Adrenal gland (tissue), 12 donors: ENCODE measurements around the gene PDK2. TPM values are rescaled to one million over a fixed set of nuclear protein-coding genes. Genes with fewer than 3 reads are reported as not detected.

ENCODE experiments used
- DNase-seq, 7 donors: peaks; one replicate each; pipeline ENCODE4 v3.0.0-alpha.2; 2019 to 2020
- H3K27ac ChIP-seq, 5 donors: fragments of 200-600 bp; sonication (generic) in 4 of 5; 1 replicate in 3 of 5; 2 replicates in 2 of 5; pipeline versions ENCODE4 v1.5.1 to v1.8.0; 2016 to 2020; ENCODE audit warnings: mild to moderate bottlenecking in 1 of 5
- H3K27me3 ChIP-seq: fragments of 200-600 bp; 2 replicates; pipeline ENCODE4 v1.8.0; 2021
- H3K36me3 ChIP-seq, 2 donors: fragments of 200-600 bp; replicated peaks in 1 of 2; 1 replicate in 1 of 2; 2 replicates in 1 of 2; pipeline versions ENCODE4 v1.5.1 to v1.8.0; 2018 to 2022
- H3K4me1 ChIP-seq, 2 donors: fragments of 200-600 bp; replicated peaks in 1 of 2; 1 replicate in 1 of 2; 2 replicates in 1 of 2; pipeline versions ENCODE4 v1.5.1 to v1.8.0; 2018 to 2021
- H3K4me3 ChIP-seq, 4 donors: fragments of 200-600 bp; sonication (generic) in 3 of 4; one replicate each; pipeline ENCODE4 v1.5.1; 2016 to 2018
- H3K9me3 ChIP-seq, 3 donors: fragments of 200-600 bp; sonication (generic) in 1 of 3; replicated peaks in 1 of 3; 1 replicate in 2 of 3; 2 replicates in 1 of 3; pipeline versions ENCODE4 v1.5.1 to v1.8.0; 2016 to 2021
- POLR2A ChIP-seq, 2 donors: fragments of 450-650 bp; IDR thresholded peaks; one replicate each; pipeline ENCODE4 v1.6.1; 2017; ENCODE audit warnings: antibody characterized with exemption in 2 of 2, mild to moderate bottlenecking in 2 of 2, moderate library complexity in 1 of 2
- WGBS, 4 donors: extraction: QIAGEN DNeasy Blood & Tissue Kit in 2 of 4; methylation state at CpG; one replicate each; pipeline versions ENCODE4 v1.1.5 to v1.1.7; 2013 to 2017; 5-methylcytosine and 5-hydroxymethylcytosine counted together
- intact Hi-C, 2 donors: fragments of 100-400 bp; cut with DNase I; formaldehyde crosslinking; loops; one replicate each; pipeline versions ENCODE4 v1.14.1 to v1.15.0; 2022 to 2023
- polyA plus RNA-seq, 3 donors: library from polyadenylated mRNA; stranded (reverse); fragments of 200-250 nt in 2 of 3; fragments of 350-450 nt in 1 of 3; fragmentation: Illumina TruSeq in 1 of 3; extraction: RNeasy Lipid Tissue Mini Kit (QIAGEN cat#74804) in 1 of 3; gene quantifications; one replicate each; pipeline ENCODE4 v1.2.3, GENCODE V29; 2013 to 2014
- total RNA-seq, 9 donors: library from RNA; depleted of rRNA in 4 of 9; stranded (reverse); fragments of >200 nt in 4 of 9; fragments of 120-200 nt in 1 of 9; fragmentation: NEBNext Ultra II Directional in 1 of 9; extraction: Animal tissue kit (Norgen Biotek cat#: 25700) in 1 of 9; gene quantifications; one replicate each; pipeline versions ENCODE4 v1.1.0 to v1.2.4, GENCODE V29; 2013 to 2023
- TF ChIP-seq, protein P1 (sequence below), 6 experiments: fragments of 450-650 bp in 4 of 6; fragments of 200-600 bp in 2 of 6; sonication (generic) in 1 of 6; IDR thresholded peaks; 1 replicate in 5 of 6; 2 replicates in 1 of 6; pipeline versions ENCODE4 v1.5.1 to v1.8.0; 2016 to 2021; ENCODE audit warnings: antibody characterized with exemption in 6 of 6, mild to moderate bottlenecking in 2 of 6, moderate library complexity in 1 of 6
- donor health status: healthy with polysubstance abuse.
- donor health status: Bipolar disorder and iron deficiency.
- donor health status: DM: yes; HTN: yes; CAD: no.
- donor health status: DM: no; HTN: no; CAD: no.
- donor health status: DM: no; HTN: no; CAD: no.
- donor health status: DM: yes; HTN: yes; CAD: no.

PDK2 gene
- total and polyA plus RNA-seq, 12 donors: 28.4 to 225 (median 124) TPM

GRCh38 chr17:50094243-50094752 lies 853 bp upstream of the PDK2 start:
- Histone ChIP-seq H3K4me1 (peaks cover 9 to 10% of the 10 kb centered on the region in 2 donors), H3K4me3 (peak overlapping the region in 3 of 4 donors; percentile 26 to 91 (median 87)), H3K9me3 (no peaks in the 10 kb centered on the region), H3K27ac (peak overlapping the region; percentile 27 to 84 (median 77)), H3K27me3 (no peaks in the 10 kb centered on the region), H3K36me3 (peaks cover 0 to 26% of the 10 kb centered on the region in 2 donors)
- peak; percentile 86 to 98 (median 94) for DNase-seq
- intact Hi-C loops: no loop called here
- 0 to 1% (median 0%) methylated on average over 19 to 21 of the region's 21 CpGs for WGBS, 4 donors
- TF ChIP-seq POLR2A (IDR thresholded peaks at IDR 0.05): peak in 1 of 2 donors; percentile 39
- TF ChIP-seq, protein P1, sequence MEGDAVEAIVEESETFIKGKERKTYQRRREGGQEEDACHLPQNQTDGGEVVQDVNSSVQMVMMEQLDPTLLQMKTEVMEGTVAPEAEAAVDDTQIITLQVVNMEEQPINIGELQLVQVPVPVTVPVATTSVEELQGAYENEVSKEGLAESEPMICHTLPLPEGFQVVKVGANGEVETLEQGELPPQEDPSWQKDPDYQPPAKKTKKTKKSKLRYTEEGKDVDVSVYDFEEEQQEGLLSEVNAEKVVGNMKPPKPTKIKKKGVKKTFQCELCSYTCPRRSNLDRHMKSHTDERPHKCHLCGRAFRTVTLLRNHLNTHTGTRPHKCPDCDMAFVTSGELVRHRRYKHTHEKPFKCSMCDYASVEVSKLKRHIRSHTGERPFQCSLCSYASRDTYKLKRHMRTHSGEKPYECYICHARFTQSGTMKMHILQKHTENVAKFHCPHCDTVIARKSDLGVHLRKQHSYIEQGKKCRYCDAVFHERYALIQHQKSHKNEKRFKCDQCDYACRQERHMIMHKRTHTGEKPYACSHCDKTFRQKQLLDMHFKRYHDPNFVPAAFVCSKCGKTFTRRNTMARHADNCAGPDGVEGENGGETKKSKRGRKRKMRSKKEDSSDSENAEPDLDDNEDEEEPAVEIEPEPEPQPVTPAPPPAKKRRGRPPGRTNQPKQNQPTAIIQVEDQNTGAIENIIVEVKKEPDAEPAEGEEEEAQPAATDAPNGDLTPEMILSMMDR (IDR thresholded peaks at IDR 0.05): peak; percentile 81 to 96 (median 93)

DNA sequence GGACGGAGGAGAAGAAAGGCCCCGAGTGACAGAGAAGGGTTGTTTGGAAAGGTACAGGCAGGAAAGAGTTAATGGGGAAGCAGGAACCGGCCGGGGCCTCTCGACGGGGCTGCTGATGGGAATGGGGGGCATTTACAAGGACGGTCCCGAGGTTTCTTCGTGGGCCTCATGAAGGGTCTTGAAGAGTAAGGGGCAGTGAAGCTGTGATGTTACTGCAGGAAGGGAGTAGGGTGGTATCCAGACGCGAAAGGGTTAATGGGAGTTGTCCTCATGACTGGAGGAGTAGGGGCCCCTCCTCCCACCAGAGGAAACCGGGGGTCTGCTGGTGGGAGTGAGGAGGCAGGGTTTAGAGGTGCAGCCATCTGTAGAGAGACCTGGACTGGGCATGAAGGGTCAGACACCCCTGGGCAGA lies 481 bp downstream of the PDK2 start:
- 1 to 2% (median 1%) methylated on average over 12 of the region's 12 CpGs for WGBS, 4 donors
- Histone ChIP-seq H3K9me3 (no peaks in the 10 kb centered on the region), H3K27ac (peak overlapping the region in 4 of 5 donors; percentile 80 to 84 (median 82)), H3K4me3 (peak overlapping the region; percentile 87 to 97 (median 91)), H3K36me3 (peaks cover 0 to 23% of the 10 kb centered on the region in 2 donors), H3K4me1 (peaks cover 16 to 17% of the 10 kb centered on the region in 2 donors), H3K27me3 (no peaks in the 10 kb centered on the region)
- intact Hi-C loops: loop anchor here in 1 of 2 donors (5.0 kb wide), 1 partner anchor 52 kb away; no protein-coding TSS in a partner anchor
- TF ChIP-seq, protein P1 (IDR thresholded peaks at IDR 0.05): no peak
- no peak for TF ChIP-seq POLR2A (IDR thresholded peaks at IDR 0.05)
- no peak for DNase-seq

- WGBS, 4 donors: 5 to 14% (median 13%) methylated on average over 2 to 6 of the region's 6 CpGs
- Histone ChIP-seq H3K4me1 (peaks cover 21 to 22% of the 10 kb centered on the region in 2 donors), H3K27me3 (no peaks in the 10 kb centered on the region), H3K27ac (peak overlapping the region in 4 of 5 donors; percentile 80 to 84 (median 82)), H3K36me3 (peaks cover 0 to 23% of the 10 kb centered on the region in 2 donors), H3K4me3 (peak overlapping the region in 3 of 4 donors; percentile 87 to 97 (median 91)), H3K9me3 (no peaks in the 10 kb centered on the region)
- intact Hi-C loops: loop anchor here in 1 of 2 donors (5.0 kb wide), 1 partner anchor 51 kb away; no protein-coding TSS in a partner anchor
- TF ChIP-seq POLR2A (IDR thresholded peaks at IDR 0.05): no peak
- TF ChIP-seq, protein P1 (IDR thresholded peaks at IDR 0.05): no peak
- peak in 1 of 7 donors; percentile 42 for DNase-seq
These were observed 941 bp downstream of the PDK2 start for GRCh38 chr17:50096092-50096491.

DNA sequence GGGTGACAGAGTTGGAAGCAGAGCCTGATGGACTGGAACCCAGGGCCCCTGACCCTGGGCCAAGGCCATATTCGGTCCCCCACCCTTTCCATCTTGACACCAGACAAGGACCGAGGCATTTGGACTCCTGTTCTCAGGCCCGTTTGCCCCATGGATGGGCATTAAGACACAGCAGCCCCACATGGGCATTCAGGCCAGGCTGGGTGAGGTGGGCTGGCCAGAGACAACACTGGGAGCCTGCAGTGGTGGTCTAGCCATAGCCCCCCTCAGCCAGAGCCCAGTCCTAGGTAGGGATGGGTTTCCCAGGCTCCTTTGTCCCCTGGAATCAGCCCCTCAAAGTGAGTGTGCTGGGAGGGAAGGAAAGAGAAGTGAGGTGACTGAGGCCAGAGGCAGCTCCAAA lies 1.6 kb downstream of the PDK2 start:
- TF ChIP-seq POLR2A (IDR thresholded peaks at IDR 0.05): no peak
- TF ChIP-seq, protein P1 (IDR thresholded peaks at IDR 0.05): no peak
- Histone ChIP-seq H3K36me3 (peaks cover 0 to 23% of the 10 kb centered on the region in 2 donors), H3K27ac (peak overlapping the region in 3 of 5 donors; percentile 81 to 84 (median 83)), H3K27me3 (no peaks in the 10 kb centered on the region), H3K4me3 (peak overlapping the region in 1 of 4 donors; percentile 87), H3K9me3 (no peaks in the 10 kb centered on the region), H3K4me1 (peaks cover 26 to 28% of the 10 kb centered on the region in 2 donors)
- intact Hi-C loops: loop anchor here in 1 of 2 donors (5.0 kb wide), 1 partner anchor 51 kb away; no protein-coding TSS in a partner anchor
- no peak for DNase-seq
- 37 to 48% (median 45%) methylated on average over 2 to 3 of the region's 3 CpGs for WGBS, 4 donors
